Adrenal gland (tissue), 12 donors: ENCODE measurements around the gene PPP3CA. TPM values are rescaled to one million over a fixed set of nuclear protein-coding genes. Genes with fewer than 3 reads are reported as not detected.

Source experiments
- DNase-seq, 7 donors: peaks; one replicate each; pipeline ENCODE4 v3.0.0-alpha.2; 2019 to 2020
- H3K27ac ChIP-seq, 5 donors: fragments of 200-600 bp; sonication (generic) in 4 of 5; 1 replicate in 3 of 5; 2 replicates in 2 of 5; pipeline versions ENCODE4 v1.5.1 to v1.8.0; 2016 to 2020; ENCODE audit warnings: mild to moderate bottlenecking in 1 of 5
- H3K27me3 ChIP-seq: fragments of 200-600 bp; 2 replicates; pipeline ENCODE4 v1.8.0; 2021
- H3K36me3 ChIP-seq, 2 donors: fragments of 200-600 bp; replicated peaks in 1 of 2; 1 replicate in 1 of 2; 2 replicates in 1 of 2; pipeline versions ENCODE4 v1.5.1 to v1.8.0; 2018 to 2022
- H3K4me1 ChIP-seq, 2 donors: fragments of 200-600 bp; replicated peaks in 1 of 2; 1 replicate in 1 of 2; 2 replicates in 1 of 2; pipeline versions ENCODE4 v1.5.1 to v1.8.0; 2018 to 2021
- H3K4me3 ChIP-seq, 4 donors: fragments of 200-600 bp; sonication (generic) in 3 of 4; one replicate each; pipeline ENCODE4 v1.5.1; 2016 to 2018
- H3K9me3 ChIP-seq, 3 donors: fragments of 200-600 bp; sonication (generic) in 1 of 3; replicated peaks in 1 of 3; 1 replicate in 2 of 3; 2 replicates in 1 of 3; pipeline versions ENCODE4 v1.5.1 to v1.8.0; 2016 to 2021
- CTCF ChIP-seq, 6 experiments: fragments of 450-650 bp in 4 of 6; fragments of 200-600 bp in 2 of 6; sonication (generic) in 1 of 6; IDR thresholded peaks; 1 replicate in 5 of 6; 2 replicates in 1 of 6; pipeline versions ENCODE4 v1.5.1 to v1.8.0; 2016 to 2021; ENCODE audit warnings: antibody characterized with exemption in 6 of 6, mild to moderate bottlenecking in 2 of 6, moderate library complexity in 1 of 6
- POLR2A ChIP-seq, 2 donors: fragments of 450-650 bp; IDR thresholded peaks; one replicate each; pipeline ENCODE4 v1.6.1; 2017; ENCODE audit warnings: antibody characterized with exemption in 2 of 2, mild to moderate bottlenecking in 2 of 2, moderate library complexity in 1 of 2
- WGBS, 4 donors: extraction: QIAGEN DNeasy Blood & Tissue Kit in 2 of 4; methylation state at CpG; one replicate each; pipeline versions ENCODE4 v1.1.5 to v1.1.7; 2013 to 2017; 5-methylcytosine and 5-hydroxymethylcytosine counted together
- intact Hi-C, 2 donors: fragments of 100-400 bp; cut with DNase I; formaldehyde crosslinking; loops; one replicate each; pipeline versions ENCODE4 v1.14.1 to v1.15.0; 2022 to 2023
- polyA plus RNA-seq, 3 donors: library from polyadenylated mRNA; stranded (reverse); fragments of 200-250 nt in 2 of 3; fragments of 350-450 nt in 1 of 3; fragmentation: Illumina TruSeq in 1 of 3; extraction: RNeasy Lipid Tissue Mini Kit (QIAGEN cat#74804) in 1 of 3; gene quantifications; one replicate each; pipeline ENCODE4 v1.2.3, GENCODE V29; 2013 to 2014
- total RNA-seq, 9 donors: library from RNA; depleted of rRNA in 4 of 9; stranded (reverse); fragments of >200 nt in 4 of 9; fragments of 120-200 nt in 1 of 9; fragmentation: NEBNext Ultra II Directional in 1 of 9; extraction: Animal tissue kit (Norgen Biotek cat#: 25700) in 1 of 9; gene quantifications; one replicate each; pipeline versions ENCODE4 v1.1.0 to v1.2.4, GENCODE V29; 2013 to 2023
- donor health status: healthy with polysubstance abuse.
- donor health status: Bipolar disorder and iron deficiency.
- donor health status: DM: yes; HTN: yes; CAD: no.
- donor health status: DM: no; HTN: no; CAD: no.
- donor health status: DM: no; HTN: no; CAD: no.
- donor health status: DM: yes; HTN: yes; CAD: no.

PPP3CA gene
- total and polyA plus RNA-seq, 12 donors: 13.8 to 138 (median 43.8) TPM

GRCh38 chr4:101355767-101356702 is 8.7 kb upstream of the PPP3CA start:
- H3K27me3 ChIP-seq: no peaks in the 10 kb centered on the region
- TF ChIP-seq CTCF (IDR thresholded peaks at IDR 0.05) (no peak), POLR2A (IDR thresholded peaks at IDR 0.05) (no peak)
- no peaks in the 10 kb centered on the region for H3K9me3 ChIP-seq
- DNase-seq: no peak
- no peak overlapping the region for H3K27ac ChIP-seq
- no peak overlapping the region for H3K4me3 ChIP-seq
- intact Hi-C loops: no loop called here
- H3K4me1 ChIP-seq: peaks cover 0 to 6% of the 10 kb centered on the region in 2 donors
- WGBS, 4 donors: 68 to 75% (median 74%) methylated on average over 8 of the region's 8 CpGs
- no peaks in the 10 kb centered on the region for H3K36me3 ChIP-seq

GRCh38 chr4:101355246-101355645 is 7.9 kb upstream of the PPP3CA start:
- H3K9me3 ChIP-seq: no peaks in the 10 kb centered on the region
- H3K27me3 ChIP-seq: no peaks in the 10 kb centered on the region
- 77 to 87% (median 79%) methylated on average over 3 of the region's 3 CpGs for WGBS, 4 donors
- no peak overlapping the region for H3K4me3 ChIP-seq
- H3K4me1 ChIP-seq: peaks cover 0 to 6% of the 10 kb centered on the region in 2 donors
- no peak overlapping the region for H3K27ac ChIP-seq
- H3K36me3 ChIP-seq: no peaks in the 10 kb centered on the region
- DNase-seq: no peak
- TF ChIP-seq POLR2A (IDR thresholded peaks at IDR 0.05) (no peak), CTCF (IDR thresholded peaks at IDR 0.05) (no peak)
- intact Hi-C loops: no loop called here

GRCh38 chr4:101349801-101350064 is 2.4 kb upstream of the PPP3CA start:
- TF ChIP-seq CTCF (IDR thresholded peaks at IDR 0.05) (no peak), POLR2A (IDR thresholded peaks at IDR 0.05) (no peak)
- 87 to 93% (median 92%) methylated on average over 2 of the region's 2 CpGs for WGBS, 4 donors
- Histone ChIP-seq H3K27ac (peak overlapping the region in 1 of 5 donors; percentile 96), H3K4me3 (no peak overlapping the region), H3K9me3 (no peaks in the 10 kb centered on the region), H3K36me3 (no peaks in the 10 kb centered on the region), H3K4me1 (peaks cover 5 to 21% of the 10 kb centered on the region in 2 donors), H3K27me3 (no peaks in the 10 kb centered on the region)
- intact Hi-C loops: loop anchor here (5.0 to 10.0 kb wide), 3 partner anchors 75 to 165 kb away; no protein-coding TSS in a partner anchor
- DNase-seq: no peak

GRCh38 chr4:101348995-101349800 is 1.9 kb upstream of the PPP3CA start:
- intact Hi-C loops: loop anchor here (5.0 to 10.0 kb wide), 3 partner anchors 74 to 164 kb away; no protein-coding TSS in a partner anchor
- Histone ChIP-seq H3K36me3 (no peaks in the 10 kb centered on the region), H3K27ac (peak overlapping the region in 2 of 5 donors; percentile 48 to 96), H3K4me1 (peaks cover 5 to 22% of the 10 kb centered on the region in 2 donors), H3K4me3 (no peak overlapping the region), H3K27me3 (no peaks in the 10 kb centered on the region), H3K9me3 (no peaks in the 10 kb centered on the region)
- peak; percentile 57 to 90 (median 81) for DNase-seq
- 45 to 60% (median 48%) methylated on average over 5 of the region's 5 CpGs for WGBS, 4 donors
- TF ChIP-seq CTCF (IDR thresholded peaks at IDR 0.05) (no peak), POLR2A (IDR thresholded peaks at IDR 0.05) (no peak)
